Left ventricle myocardium inferior (tissue), 1 donor: ENCODE measurements around the gene RERE. TPM values are rescaled to one million over a fixed set of nuclear protein-coding genes. Genes with fewer than 3 reads are reported as not detected.

Experiments
- DNase-seq: peaks from one replicate; pipeline ENCODE4 v3.0.0-alpha.2; 2020
- H3K27ac ChIP-seq: fragments of 200-600 bp; replicated peaks from 2 replicates; pipeline ENCODE4 v1.8.0; 2021
- H3K27me3 ChIP-seq: fragments of 200-600 bp; 2 replicates; pipeline ENCODE4 v1.8.0; 2021; ENCODE audit warnings: low read depth
- H3K36me3 ChIP-seq: fragments of 200-600 bp; 2 replicates; pipeline ENCODE4 v1.8.0; 2021
- H3K4me1 ChIP-seq: fragments of 200-600 bp; 2 replicates; pipeline ENCODE4 v1.8.0; 2021
- H3K4me3 ChIP-seq: fragments of 200-600 bp; 2 replicates; pipeline ENCODE4 v1.8.0; 2021; ENCODE audit warnings: mild to moderate bottlenecking, moderate library complexity
- H3K9me3 ChIP-seq: fragments of 200-600 bp; replicated peaks from 2 replicates; pipeline ENCODE4 v1.8.0; 2021
- intact Hi-C: fragments of 100-400 bp; cut with micrococcal nuclease; formaldehyde crosslinking; loops from one replicate; pipeline ENCODE4 v1.11.0; 2022
- total RNA-seq: library from RNA; stranded (reverse); fragmentation: NEBNext Ultra II Directional; extraction: Animal tissue kit (Norgen Biotek cat#: 25700); gene quantifications from one replicate; pipeline ENCODE4 v1.2.1, GENCODE V29; 2021
- TF ChIP-seq, protein P1 (sequence below): fragments of 200-600 bp; IDR thresholded peaks from 2 replicates; pipeline ENCODE4 v1.8.0; 2021; ENCODE audit warnings: antibody characterized with exemption, mild to moderate bottlenecking, borderline replicate concordance
- donor health status: DM: no; HTN: yes; CAD: no; lungs with severe emphysema.

Gene RERE
- total RNA-seq, 1 donor from 2014 or later = 141 TPM

DNA sequence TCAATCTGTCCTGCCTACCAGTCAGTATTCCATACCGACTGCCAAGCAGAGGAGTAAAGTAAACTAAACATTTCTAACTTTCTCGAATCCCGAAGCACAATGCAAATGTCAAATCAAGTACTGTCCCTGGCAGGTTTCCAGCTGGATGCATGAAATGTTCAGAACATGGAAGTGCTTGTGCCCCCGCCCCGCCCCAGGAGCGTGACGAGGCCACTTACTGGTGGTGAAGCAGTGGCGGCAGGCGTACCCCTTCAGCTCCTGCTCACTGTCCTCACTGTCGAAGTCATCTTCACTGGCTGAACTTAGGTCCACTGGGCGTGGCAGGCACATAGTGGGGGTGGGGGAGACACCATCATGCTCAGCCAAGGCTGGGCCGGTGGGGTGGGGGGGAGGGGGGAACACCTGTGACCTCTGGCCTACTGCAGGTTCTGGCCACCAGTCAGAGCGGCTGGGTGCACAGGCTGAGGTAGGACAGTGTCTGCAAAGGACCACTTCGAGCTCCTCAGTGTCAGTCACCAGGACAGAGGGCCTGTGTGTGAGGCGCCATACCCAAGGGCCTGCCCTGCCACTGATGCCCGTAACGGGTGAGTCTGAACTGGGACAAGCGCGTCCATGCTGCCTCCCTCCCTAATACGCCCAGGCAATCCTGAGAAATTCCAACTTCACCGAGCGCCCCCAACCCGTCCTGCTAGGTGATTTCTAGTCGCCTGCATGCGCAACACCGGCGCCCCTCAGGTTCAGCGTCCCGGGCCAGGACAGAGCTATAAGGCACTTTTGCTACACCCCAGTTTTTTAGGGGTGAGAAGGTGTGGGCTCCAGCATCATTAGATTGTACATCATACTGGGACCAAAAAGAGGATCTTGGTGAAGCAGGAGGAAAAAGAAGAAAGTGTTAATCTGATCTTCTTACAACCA is 452.7 kb downstream of the RERE start:
- Histone ChIP-seq H3K4me3 (peak overlapping the region; percentile 31), H3K27me3 (no peaks in the 10 kb centered on the region), H3K36me3 (peaks cover 66% of the 10 kb centered on the region), H3K9me3 (no peaks in the 10 kb centered on the region), H3K27ac (peak overlapping the region; percentile 94), H3K4me1 (peaks cover 81% of the 10 kb centered on the region)
- intact Hi-C loops = no loop called here
- TF ChIP-seq, protein P1, sequence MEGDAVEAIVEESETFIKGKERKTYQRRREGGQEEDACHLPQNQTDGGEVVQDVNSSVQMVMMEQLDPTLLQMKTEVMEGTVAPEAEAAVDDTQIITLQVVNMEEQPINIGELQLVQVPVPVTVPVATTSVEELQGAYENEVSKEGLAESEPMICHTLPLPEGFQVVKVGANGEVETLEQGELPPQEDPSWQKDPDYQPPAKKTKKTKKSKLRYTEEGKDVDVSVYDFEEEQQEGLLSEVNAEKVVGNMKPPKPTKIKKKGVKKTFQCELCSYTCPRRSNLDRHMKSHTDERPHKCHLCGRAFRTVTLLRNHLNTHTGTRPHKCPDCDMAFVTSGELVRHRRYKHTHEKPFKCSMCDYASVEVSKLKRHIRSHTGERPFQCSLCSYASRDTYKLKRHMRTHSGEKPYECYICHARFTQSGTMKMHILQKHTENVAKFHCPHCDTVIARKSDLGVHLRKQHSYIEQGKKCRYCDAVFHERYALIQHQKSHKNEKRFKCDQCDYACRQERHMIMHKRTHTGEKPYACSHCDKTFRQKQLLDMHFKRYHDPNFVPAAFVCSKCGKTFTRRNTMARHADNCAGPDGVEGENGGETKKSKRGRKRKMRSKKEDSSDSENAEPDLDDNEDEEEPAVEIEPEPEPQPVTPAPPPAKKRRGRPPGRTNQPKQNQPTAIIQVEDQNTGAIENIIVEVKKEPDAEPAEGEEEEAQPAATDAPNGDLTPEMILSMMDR = no peak
- DNase-seq = peak; percentile 71

DNA sequence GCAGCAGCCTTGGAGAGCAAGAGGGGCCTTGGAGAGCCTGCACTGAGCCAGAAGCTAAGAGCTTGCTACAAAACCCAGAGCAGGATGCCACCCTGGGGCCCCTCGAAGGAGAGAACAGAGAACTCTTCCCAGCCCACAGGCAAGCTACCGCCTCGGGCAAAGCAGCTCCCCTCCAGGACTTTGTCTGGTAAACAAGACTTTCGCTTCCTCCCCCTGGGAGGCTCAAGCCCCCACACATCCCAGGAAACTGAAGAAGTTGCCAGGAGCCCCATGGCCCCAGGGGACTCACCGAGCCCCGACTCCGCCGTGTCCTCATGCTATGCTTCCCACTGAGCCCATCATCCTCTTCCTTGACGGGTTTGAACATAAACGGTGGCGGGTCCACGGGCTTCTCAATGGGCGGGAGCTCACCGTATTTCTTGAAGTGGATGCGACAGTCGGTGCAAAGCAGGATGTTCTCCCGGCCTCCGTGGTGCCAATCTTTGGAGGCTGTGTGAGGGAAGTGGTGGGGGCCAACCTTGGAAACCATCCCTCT is 453.6 kb downstream of the RERE start:
- H3K4me1 ChIP-seq = peaks cover 79% of the 10 kb centered on the region
- TF ChIP-seq, protein P1 = no peak
- H3K27ac ChIP-seq = peak overlapping the region; percentile 94
- peaks cover 76% of the 10 kb centered on the region for H3K36me3 ChIP-seq
- no peak for DNase-seq
- peak overlapping the region; percentile 31 for H3K4me3 ChIP-seq
- intact Hi-C loops = no loop called here
- no peaks in the 10 kb centered on the region for H3K27me3 ChIP-seq
- H3K9me3 ChIP-seq = no peaks in the 10 kb centered on the region

DNA sequence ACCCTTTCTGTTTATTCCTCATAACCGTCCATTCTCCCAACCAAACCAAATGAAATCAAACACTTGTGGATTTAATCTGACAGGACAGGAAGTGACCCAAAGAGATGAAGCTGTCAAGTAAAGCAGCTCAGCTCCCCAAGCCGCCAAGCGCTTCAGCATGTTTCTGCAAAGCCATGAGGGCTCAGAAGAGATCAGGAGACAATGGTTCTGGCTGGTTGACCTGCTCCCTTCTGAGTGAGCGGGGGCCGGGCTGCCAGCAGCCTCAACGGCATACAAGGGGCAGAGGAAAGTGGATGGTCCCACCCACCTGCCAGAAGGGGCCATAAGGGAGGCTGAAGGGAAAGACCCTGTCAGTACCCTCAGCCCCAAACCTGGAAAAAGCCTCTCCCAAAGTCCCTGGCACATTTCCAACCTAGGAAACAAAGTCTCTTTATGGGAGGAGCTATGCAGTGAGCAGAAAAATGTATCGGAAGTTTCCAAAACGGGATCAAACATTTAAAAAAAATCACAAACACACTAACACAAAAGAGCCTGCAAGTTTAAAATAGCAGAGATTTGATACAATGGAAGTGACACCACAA is 454.2 kb downstream of the RERE start:
- peak overlapping the region; percentile 31 for H3K4me3 ChIP-seq

DNA sequence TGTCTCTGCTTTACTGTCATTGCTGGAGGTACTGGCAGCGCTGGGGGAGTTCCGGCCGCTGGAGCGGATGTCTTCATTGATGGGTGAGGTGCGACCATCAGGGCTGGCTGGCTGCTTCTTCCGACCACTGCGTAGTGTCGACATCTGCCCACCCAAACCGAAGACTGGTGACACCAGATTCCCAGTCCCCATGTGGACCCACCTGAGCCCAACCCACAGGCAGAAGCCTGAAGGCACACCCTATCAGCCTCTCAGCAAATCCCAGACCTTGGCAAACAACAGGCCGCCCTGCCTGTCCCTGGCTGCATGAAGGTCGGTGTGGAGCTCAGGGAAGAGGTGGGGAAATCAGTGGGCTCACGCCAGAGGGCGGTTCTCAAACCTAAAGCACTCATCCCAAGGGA is 454.7 kb downstream of the RERE start:
- Histone ChIP-seq H3K36me3 (peaks cover 87% of the 10 kb centered on the region), H3K4me3 (no peak overlapping the region), H3K27me3 (no peaks in the 10 kb centered on the region), H3K27ac (peak overlapping the region; percentile 94), H3K9me3 (no peaks in the 10 kb centered on the region), H3K4me1 (peaks cover 79% of the 10 kb centered on the region)
- DNase-seq = no peak
- intact Hi-C loops = no loop called here
- TF ChIP-seq, protein P1 = no peak

More for the DNA sequence above, 454.2 kb downstream of the RERE start:
- Histone ChIP-seq H3K27ac (peak overlapping the region; percentile 94), H3K9me3 (no peaks in the 10 kb centered on the region), H3K27me3 (no peaks in the 10 kb centered on the region), H3K36me3 (peaks cover 81% of the 10 kb centered on the region), H3K4me1 (peaks cover 79% of the 10 kb centered on the region)
- intact Hi-C loops = no loop called here
- TF ChIP-seq, protein P1 = no peak
- DNase-seq = no peak

DNA sequence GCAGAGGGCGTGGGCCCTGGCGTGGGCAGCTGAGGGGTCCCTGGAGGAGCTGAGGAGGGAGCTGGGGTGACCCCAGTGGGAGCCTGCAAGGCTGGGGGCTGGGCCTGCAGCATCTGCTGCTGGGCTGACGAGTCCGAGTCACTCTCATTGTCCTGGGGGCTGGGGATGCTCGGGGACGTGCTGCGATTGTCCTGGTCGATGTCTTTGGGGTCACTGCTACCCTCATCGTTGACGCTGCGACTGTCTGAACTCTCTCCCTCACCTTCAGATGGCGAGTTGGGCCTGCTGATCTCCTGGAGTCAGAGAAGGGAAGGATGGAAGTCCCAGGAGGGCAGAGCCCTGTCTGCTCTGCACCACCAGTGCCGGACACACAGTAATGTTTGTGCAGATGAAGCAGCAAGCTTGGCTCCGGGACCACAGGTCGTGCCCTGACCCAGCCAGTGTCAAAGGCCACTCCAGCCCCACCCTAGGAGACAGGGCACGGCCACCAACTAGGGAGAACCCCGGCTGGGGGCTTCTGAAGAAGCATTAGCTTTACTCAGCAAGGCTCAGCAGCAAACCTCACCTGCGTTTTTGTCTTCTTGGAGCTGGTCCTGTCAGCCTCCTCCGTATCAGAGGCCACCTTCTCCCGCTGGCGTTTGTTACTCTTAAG is 456.1 kb downstream of the RERE start:
- TF ChIP-seq, protein P1 = no peak

More for the DNA sequence above, 456.1 kb downstream of the RERE start:
- H3K27me3 ChIP-seq = no peaks in the 10 kb centered on the region
- H3K9me3 ChIP-seq = no peaks in the 10 kb centered on the region
- no peak for DNase-seq
- H3K36me3 ChIP-seq = peaks cover 100% of the 10 kb centered on the region
- intact Hi-C loops = no loop called here
- H3K4me1 ChIP-seq = peaks cover 79% of the 10 kb centered on the region
- no peak overlapping the region for H3K4me3 ChIP-seq
- peak overlapping the region; percentile 94 for H3K27ac ChIP-seq
